T-helper 2 cell (primary cell): ENCODE data around the gene UVSSA.
"Not testable (repeated sequence)": the region's sequence is repeated elsewhere in the genome, so short reads cannot be mapped to it uniquely, and the experiment has no call there.

Experiments
- DNase-seq, 5 experiments: peaks; one replicate each; pipeline versions ENCODE4 v3.0.0 to v3.0.0-alpha.2; 2012 to 2022

UVSSA gene

GRCh38 chr4:1377606-1378261 is 30.7 kb downstream of the UVSSA start:
- DNase-seq, result peak in 1 of 5 experiments; percentile 6

GRCh38 chr4:1378559-1379231 is 31.7 kb downstream of the UVSSA start:
- DNase-seq, result peak in 1 of 5 experiments; percentile 7

GRCh38 chr4:1379351-1379781 is 32.4 kb downstream of the UVSSA start:
- DNase-seq, result peak in 1 of 5 experiments; percentile 7

GRCh38 chr4:1379801-1380331 is 32.9 kb downstream of the UVSSA start:
- peak in 1 of 5 experiments; percentile 6 for DNase-seq

- peak in 1 of 5 experiments; percentile 6 for DNase-seq
Observed at GRCh38 chr4:1380368-1381151, 33.6 kb downstream of the UVSSA start.

- DNase-seq, result peak in 1 of 5 experiments; percentile 3
Observed at GRCh38 chr4:1381181-1381621, 34.2 kb downstream of the UVSSA start.

GRCh38 chr4:1381944-1382541 is 35.0 kb downstream of the UVSSA start:
- DNase-seq, result peak in 1 of 5 experiments; percentile 4

- DNase-seq, result peak in 1 of 5 experiments; percentile 6
Observed at GRCh38 chr4:1382776-1383727, 36.0 kb downstream of the UVSSA start.

- peak in 1 of 5 experiments; percentile 5 for DNase-seq
Observed at GRCh38 chr4:1383728-1384591, 37.0 kb downstream of the UVSSA start.

GRCh38 chr4:1384675-1385372 is 37.8 kb downstream of the UVSSA start:
- DNase-seq, result peak in 1 of 5 experiments; percentile 1

- DNase-seq, result peak in 1 of 5 experiments; percentile 6
Observed at GRCh38 chr4:1385373-1386340, 38.6 kb downstream of the UVSSA start.

GRCh38 chr4:1393363-1393762 is 46.4 kb downstream of the UVSSA start:
- not testable (repeated sequence) for DNase-seq

- no peak for DNase-seq
Observed at GRCh38 chr4:1393866-1394265, 46.9 kb downstream of the UVSSA start.

- not testable (repeated sequence) for DNase-seq
Observed at GRCh38 chr4:1394554-1395388, 47.8 kb downstream of the UVSSA start.

GRCh38 chr4:1395389-1395820 is 48.4 kb downstream of the UVSSA start:
- not testable (repeated sequence) for DNase-seq

- peak in 1 of 5 experiments; percentile 0 for DNase-seq
Observed at GRCh38 chr4:1395941-1396805, 49.2 kb downstream of the UVSSA start.
